ENCODE data around the gene SIL1. TPM values are rescaled to one million over a fixed set of nuclear protein-coding genes. Genes with fewer than 3 reads are reported as not detected.

The SIL1 gene
- total and polyA plus RNA-seq, 9 of the 15 experiments (the other 6 are each of a cell fraction or from before 2014, with no cell fraction given) = 1.3 to 30.5 (median 18.1) TPM

DNA sequence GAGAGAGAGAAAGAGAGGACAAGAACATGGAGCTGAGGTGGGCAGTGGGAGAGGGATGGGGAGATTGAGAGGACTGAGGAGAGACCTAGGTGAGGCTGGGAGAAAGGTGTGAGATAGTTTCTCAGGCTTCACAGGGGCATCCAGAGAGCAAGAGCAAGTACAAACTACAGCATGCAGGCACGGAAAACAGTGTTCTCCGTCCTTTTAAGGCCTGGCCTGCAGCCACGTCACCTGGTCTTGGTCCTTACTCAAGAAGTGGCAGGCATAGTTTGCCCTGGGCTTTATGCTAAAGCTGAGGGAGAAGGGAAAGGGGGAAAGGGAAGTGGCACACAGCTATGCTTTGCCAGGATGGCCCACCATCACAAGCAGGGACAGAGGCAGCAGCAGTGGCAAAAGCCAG is 65.7 kb downstream of the SIL1 start:
- ATAC-seq = no peak
- Histone ChIP-seq H3K9me3 (replicated peaks; ENCODE audit: control insufficient read depth, insufficient read depth, low read depth, low read length) (no peaks in the 10 kb centered on the region), H3K9me1 (ENCODE audit: control insufficient read depth, insufficient read depth, low read length) (no peaks in the 10 kb centered on the region), H2AFZ (ENCODE audit: low read depth, low read length) (no peak overlapping the region), H3K79me2 (ENCODE audit: control insufficient read depth, insufficient read depth, low read length) (no peaks in the 10 kb centered on the region), H3K27ac (ENCODE audit: extremely low read depth, low read depth, low read length) (no peak overlapping the region), H4K20me1 (replicated peaks; ENCODE audit: control insufficient read depth, insufficient read depth, low read length) (peaks cover 14% of the 10 kb centered on the region; the same call in 1 of the 2 replicates), H3K4me2 (ENCODE audit: insufficient read depth, low read length) (no peak overlapping the region), H3K4me3 (no peak overlapping the region), H3K9ac (ENCODE audit: insufficient read depth in 1 of 2, low read depth in 2 of 2, low read length in 2 of 2) (no peak overlapping the region), H3K36me3 (ENCODE audit: control insufficient read depth, insufficient read depth, low read length) (no peaks in the 10 kb centered on the region), H3K27me3 (ENCODE audit: control insufficient read depth in 2 of 2, insufficient read depth in 2 of 2, low read length in 2 of 2) (no peaks in the 10 kb centered on the region), H3K4me1 (replicated peaks in 1 of 2; ENCODE audit: control insufficient read depth in 2 of 2, insufficient read depth in 2 of 2, low read length in 2 of 2) (no peaks in the 10 kb centered on the region)
- POLR2A ChIA-PET = no interaction called here
- no peak for FAIRE-seq
- 25% methylated on average over 3 of the region's 3 CpGs for WGBS (ENCODE audit: insufficient coverage, low coverage, missing lambda C conversion rate)
- intact Hi-C loops (cut with micrococcal nuclease) (no loop called here), in situ Hi-C loops (cut with MboI) (no loop called here)
- TF ChIP-seq ERF (CRISPR knock-in tag; IDR thresholded peaks at IDR 0.05) (no peak), WHSC1 (IDR thresholded peaks at IDR 0.05; ENCODE audit: low read length) (no peak), ZNF785 (CRISPR knock-in tag; IDR thresholded peaks at IDR 0.05) (no peak), HEY1 (CRISPR knock-in tag; IDR thresholded peaks at IDR 0.05; ENCODE audit: borderline replicate concordance) (no peak), ZNF707 (CRISPR knock-in tag; conservative IDR thresholded peaks at IDR 0.05) (no peak), ASH1L (IDR thresholded peaks at IDR 0.05; ENCODE audit: borderline replicate concordance, low read depth, partially characterized antibody) (no peak), GABPB2 (CRISPR knock-in tag; conservative IDR thresholded peaks at IDR 0.05) (no peak), KLF13 (tag; IDR thresholded peaks at IDR 0.05; ENCODE audit: borderline replicate concordance, low read depth) (no peak), ZNF668 (CRISPR knock-in tag; IDR thresholded peaks at IDR 0.05) (no peak), TAF1 (IDR thresholded peaks at IDR 0.05; ENCODE audit: control insufficient read depth, extremely low read depth, insufficient read depth, low read length, severe bottlenecking) (no peak)
- TF ChIP-seq, protein P1, sequence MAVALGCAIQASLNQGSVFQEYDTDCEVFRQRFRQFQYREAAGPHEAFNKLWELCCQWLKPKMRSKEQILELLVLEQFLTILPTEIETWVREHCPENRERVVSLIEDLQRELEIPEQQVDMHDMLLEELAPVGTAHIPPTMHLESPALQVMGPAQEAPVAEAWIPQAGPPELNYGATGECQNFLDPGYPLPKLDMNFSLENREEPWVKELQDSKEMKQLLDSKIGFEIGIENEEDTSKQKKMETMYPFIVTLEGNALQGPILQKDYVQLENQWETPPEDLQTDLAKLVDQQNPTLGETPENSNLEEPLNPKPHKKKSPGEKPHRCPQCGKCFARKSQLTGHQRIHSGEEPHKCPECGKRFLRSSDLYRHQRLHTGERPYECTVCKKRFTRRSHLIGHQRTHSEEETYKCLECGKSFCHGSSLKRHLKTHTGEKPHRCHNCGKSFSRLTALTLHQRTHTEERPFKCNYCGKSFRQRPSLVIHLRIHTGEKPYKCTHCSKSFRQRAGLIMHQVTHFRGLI (CRISPR knock-in tag; IDR thresholded peaks at IDR 0.05) = no peak
- TF ChIP-seq, protein P2, sequence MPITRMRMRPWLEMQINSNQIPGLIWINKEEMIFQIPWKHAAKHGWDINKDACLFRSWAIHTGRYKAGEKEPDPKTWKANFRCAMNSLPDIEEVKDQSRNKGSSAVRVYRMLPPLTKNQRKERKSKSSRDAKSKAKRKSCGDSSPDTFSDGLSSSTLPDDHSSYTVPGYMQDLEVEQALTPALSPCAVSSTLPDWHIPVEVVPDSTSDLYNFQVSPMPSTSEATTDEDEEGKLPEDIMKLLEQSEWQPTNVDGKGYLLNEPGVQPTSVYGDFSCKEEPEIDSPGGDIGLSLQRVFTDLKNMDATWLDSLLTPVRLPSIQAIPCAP (CRISPR knock-in tag; IDR thresholded peaks at IDR 0.05; ENCODE audit: borderline replicate concordance) = no peak
- no peak for DNase-seq (ENCODE audit: extremely low read depth in 1 of 4, low spot score in 3 of 4)
- no TSS peak for BruUV-seq (replicated peaks)
- CTCF ChIA-PET (ENCODE audit: low intra/inter-chr PET ratio) = no interaction called here
